T-helper 1 cell (primary cell): ENCODE measurements around the gene AHSG.
A peak's percentile ranks its signal among the peaks of the same experiment; 100 is the strongest.
"Not testable (repeated sequence)": the region's sequence is repeated elsewhere in the genome, so short reads cannot be mapped to it uniquely, and the experiment has no call there.

Source experiments
- DNase-seq, 5 donors: peaks; one replicate each; pipeline ENCODE4 v3.0.0-alpha.2; 2012 to 2020
- total RNA-seq, 4 donors: gene quantifications; one replicate each; lab custom pipeline; 2026; lab: John Stamatoyannopoulos, UW

Gene AHSG, protein sequence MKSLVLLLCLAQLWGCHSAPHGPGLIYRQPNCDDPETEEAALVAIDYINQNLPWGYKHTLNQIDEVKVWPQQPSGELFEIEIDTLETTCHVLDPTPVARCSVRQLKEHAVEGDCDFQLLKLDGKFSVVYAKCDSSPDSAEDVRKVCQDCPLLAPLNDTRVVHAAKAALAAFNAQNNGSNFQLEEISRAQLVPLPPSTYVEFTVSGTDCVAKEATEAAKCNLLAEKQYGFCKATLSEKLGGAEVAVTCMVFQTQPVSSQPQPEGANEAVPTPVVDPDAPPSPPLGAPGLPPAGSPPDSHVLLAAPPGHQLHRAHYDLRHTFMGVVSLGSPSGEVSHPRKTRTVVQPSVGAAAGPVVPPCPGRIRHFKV
- 0 to 0.08 (median 0) reads per million in 4 donors for total RNA-seq

DNA sequence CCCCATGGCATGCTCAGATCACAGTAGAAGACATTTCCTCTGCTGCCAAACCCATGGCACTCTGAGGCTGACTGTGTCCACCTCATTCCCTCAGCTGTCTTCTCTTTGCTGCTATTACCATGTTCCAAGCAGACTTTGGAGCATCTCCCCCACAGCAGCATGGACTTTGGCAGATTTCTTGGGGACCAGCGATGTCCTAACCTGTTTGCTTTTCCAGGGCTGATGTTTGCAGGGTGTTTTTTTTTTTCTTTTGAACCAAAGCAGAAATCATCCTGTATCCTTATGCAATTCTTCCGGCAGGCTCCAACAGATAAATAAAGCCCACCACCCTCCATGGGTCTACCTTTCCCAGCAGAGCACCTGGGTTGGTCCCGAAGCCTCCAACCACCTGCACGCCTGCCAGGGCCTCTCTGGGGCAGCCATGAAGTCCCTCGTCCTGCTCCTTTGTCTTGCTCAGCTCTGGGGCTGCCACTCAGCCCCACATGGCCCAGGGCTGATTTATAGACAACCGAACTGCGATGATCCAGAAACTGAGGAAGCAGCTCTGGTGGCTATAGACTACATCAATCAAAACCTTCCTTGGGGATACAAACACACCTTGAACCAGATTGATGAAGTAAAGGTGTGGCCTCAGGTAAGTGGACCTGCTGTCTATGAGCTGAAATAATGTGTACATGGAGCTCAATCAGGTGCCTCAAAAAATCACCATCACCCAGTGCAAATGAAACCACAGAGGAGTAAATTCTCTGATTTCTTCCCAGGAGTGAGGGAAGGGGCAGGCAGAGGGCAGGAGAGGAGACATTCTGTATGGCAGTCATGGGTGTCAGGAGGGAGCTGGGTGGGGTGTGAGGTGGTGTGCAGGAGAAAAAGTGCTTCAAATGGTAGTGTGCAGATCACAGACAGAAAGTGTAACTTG is at the start of gene AHSG:
TSS of gene AHSG (plus strand) at position 340 of the 916 bp plus-strand sequence. CDS start at position 422, 82 bp downstream.
- DNase-seq: no peak

DNA sequence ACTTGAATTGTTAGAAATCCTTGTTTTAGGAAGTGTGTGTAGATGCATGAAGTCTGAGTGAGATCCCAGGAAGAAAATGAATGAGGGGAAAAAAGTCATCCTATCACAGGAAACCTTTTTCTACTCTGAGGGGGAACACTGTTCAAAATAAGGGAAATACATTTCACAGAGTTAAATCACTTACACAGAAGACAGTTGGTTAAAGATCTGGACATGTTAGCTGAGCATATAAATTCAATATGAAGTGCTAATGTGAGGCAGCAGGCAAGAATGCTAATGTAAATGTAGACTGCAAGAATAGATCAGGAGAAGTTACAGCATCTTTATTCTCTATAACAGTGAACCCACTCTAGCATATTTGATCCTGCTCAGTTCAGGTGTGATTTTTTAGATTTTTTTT is 48.3 kb upstream of the AHSG start:
- DNase-seq: no peak

DNA sequence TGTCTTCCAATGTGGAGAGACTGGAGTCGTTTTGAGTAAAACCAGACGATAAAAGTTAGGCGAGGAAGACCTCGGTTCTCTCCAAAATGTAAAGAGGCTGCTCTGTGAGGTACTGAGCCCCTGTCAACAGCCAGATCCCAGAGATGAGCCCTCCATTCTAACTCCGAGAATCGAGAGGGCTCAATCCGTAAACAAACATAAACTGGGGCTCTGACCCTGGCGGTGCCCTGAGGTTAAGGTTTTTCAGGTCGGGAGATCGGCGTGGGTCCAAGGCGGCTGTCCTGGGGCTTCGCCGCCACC is 46.1 kb upstream of the AHSG start:
- no peak for DNase-seq

DNA sequence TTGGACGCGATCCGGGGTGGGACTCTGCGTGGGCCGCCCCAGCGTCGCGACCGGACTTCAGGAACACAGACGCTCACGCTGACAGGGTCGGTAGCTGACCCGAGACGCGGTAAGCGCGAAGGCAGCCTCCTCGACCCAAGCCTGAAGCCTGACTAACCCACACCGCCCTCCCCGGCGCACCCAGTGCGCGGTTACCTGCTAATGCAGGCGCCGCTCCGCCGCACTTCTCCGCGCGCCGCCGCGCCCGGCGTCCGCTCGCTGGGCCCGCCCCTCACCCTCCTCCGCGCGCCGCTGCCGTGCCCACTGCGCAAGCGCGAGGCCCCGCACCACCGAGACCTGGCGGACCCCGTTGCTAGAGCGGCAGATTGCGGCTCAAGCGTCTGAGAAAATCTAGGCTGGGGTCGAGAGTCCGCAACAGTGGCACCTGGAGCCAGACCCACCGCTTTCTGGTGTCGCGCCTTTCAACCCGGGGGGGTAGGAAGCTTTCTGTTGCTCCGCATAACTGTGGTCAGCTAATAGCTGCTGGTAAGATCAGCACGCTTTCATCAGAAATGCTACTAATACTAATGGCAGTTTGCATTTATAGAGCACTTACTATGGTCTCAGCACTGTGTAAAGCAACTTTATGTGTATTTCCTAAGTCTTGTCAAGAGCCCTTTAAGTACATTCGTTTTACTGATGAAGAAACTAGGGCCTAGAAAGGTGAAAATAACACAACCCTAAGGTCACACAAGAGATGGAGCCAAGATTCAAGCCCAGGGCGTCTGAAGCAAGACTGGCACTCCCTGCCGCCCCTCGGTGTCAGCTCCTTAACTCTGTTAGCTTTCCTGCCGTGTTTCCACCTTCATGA is 45.6 kb upstream of the AHSG start, which contains the start of gene TBCCD1:
TSS of gene TBCCD1 (minus strand) at position 268 of the 850 bp plus-strand sequence. CDS start 3,010 bp downstream, outside the sequence.
- peak; percentile 86 to 94 (median 89) for DNase-seq

DNA sequence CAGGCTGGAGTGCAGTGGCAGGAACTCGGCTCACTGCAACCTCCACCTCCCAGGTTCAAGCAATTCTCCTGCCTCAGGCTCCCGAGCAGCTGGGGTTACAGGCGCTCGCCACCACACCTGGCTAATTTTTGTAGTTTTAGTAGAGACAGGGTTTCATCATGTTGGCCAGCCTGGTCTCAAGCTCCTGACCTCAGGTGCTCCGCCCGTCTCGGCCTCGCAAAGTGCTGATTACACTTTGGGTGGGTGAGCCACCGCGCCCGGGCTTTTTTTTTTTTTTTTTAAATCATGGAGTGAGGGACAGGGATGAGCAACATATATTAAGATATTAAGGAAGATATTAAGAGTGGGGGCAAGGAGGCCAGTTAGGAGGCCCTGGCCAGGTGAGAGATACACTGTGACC is 43.5 kb upstream of the AHSG start:
- not testable (repeated sequence) for DNase-seq

DNA sequence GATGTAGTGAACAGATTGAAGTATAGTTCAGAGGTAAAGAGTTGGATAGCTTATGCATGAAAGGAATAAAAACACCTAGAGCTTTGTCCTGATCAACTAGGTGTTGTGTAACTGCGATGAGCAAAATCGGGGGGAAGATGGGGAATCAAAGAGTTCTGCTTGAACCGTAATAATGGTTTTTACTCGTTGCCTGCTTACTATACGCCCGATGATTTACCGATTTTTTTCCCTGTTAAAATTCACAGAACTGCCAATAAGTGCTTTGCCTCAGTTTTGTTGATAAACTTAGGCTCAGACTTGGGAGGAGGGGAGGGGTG is 43.1 kb upstream of the AHSG start:
- DNase-seq: no peak

DNA sequence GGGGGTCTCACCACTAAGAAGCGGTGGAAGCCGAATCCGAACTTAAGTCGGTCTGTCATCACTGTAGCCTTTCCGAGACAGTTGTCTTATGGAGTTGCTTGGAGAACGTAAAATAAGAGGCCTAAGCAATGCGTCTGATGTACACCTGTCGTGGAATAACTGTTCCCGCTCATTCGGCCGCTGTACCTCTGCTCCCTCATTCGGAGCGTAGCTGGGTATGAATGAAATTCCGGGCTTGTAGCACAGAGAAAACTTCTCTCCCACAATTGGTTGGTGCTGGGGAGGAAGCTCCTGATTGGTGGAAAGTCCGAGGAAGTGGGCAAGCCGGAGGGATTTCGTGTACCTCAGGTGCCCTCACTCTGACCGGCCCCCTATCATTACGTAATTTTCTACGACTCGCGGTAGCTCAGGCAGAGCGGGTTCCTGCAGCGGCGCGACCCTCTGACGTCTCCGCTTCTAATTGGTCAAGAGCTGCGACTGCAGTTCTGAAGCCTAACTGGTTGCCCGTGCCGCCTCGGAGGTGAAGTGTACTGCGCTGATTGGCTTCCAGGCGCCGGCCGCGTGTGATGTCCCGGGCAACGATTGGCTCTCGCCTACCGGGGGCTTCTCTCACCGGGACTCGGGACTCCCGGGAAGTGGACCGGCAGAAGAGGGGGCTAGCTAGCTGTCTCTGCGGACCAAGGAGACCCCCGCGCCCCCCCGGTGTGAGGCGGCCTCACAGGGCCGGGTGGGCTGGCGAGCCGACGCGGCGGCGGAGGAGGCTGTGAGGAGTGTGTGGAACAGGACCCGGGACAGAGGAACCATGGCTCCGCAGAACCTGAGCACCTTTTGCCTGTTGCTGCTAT is 42.5 kb upstream of the AHSG start, which contains the start of gene DNAJB11:
TSS of gene DNAJB11 (plus strand) at position 625 of the 845 bp plus-strand sequence. CDS start at position 803, 178 bp downstream.
- peak; percentile 96 to 100 (median 99) for DNase-seq

DNA sequence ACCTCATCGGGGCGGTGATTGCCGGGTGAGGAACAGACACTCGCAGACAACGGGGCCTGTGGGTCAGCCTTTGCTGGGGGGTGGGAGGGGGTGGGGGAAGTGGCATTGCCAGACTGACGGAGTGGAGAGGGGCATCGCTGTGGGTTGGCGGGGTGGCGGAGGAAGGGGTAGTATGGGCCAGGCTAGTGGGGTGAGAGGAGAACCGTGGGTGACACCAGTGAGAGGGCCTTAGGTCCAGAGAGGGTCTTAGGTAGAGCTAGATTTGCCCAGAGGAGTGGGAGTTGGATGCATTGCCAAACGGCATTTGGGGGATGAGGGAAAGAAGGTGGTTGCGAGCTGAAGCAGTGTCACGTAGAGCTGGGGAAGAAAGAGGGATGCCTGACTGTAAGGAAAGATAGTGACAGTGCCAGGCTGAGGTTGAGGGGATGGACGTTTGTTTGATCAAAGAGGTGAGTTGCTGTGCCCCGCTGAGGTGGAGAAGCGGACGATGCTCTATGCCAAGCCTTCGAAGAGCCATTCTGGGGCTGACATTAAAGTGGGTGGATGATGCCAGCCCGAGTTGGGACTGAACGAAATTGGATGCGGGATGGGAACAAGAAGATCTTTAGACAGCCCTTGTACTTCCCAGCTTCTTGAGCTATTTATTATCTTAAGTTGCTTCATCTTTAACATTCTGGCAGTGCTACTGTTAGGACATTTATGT is 41.8 kb upstream of the AHSG start:
- DNase-seq: no peak

DNA sequence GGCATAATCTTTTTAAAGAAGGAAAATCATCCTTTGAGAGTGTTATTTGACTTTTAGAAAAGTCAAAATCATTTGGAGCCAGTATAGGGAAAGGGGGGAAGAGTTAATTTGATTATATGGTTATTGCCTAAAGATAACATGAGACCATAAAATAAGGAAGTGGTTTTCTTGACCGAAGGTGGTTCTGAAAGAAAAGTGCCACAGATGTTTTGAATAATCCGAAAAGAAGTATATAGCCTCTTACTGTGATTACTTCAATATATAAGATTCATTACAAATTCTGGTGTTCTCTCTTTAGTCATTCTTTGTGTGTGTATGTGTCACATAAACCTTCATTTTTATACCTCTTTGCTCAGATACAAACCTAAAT is 41.2 kb upstream of the AHSG start:
- DNase-seq: no peak

DNA sequence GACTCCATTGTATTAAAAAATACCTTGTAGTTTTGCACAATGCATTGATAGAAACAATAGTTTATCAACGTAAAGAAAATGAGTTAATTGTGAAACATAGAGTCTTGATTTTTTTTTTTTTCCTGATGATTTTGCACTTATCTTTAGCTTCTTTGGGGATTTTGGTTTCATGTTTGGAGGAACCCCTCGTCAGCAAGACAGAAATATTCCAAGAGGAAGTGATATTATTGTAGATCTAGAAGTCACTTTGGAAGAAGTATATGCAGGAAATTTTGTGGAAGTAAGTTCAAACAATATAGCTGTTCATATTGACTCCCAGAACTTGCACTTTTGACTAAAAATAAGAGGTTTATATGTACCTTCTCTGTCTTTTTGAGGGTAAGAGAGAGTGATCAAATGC is 35.3 kb upstream of the AHSG start:
- no peak for DNase-seq

DNA sequence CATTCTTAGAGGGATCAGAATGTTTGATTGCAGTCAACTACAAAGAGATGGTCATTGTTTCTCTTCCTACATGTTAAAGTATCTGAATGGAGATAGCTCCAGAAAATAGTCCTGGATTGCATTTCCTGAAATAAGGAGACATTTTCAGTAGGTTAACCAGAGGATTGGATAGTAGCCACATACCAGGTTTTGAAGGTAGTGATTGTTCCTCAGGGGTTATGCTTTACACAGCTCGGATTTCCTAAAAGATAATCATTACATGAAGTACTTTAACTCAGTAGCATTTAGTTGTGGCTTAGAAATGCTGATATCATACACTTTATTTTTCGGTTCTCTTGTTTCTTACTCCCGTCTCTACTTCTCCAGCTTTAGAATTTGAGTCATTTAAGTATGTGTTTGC is 32.1 kb upstream of the AHSG start:
- no peak for DNase-seq

DNA sequence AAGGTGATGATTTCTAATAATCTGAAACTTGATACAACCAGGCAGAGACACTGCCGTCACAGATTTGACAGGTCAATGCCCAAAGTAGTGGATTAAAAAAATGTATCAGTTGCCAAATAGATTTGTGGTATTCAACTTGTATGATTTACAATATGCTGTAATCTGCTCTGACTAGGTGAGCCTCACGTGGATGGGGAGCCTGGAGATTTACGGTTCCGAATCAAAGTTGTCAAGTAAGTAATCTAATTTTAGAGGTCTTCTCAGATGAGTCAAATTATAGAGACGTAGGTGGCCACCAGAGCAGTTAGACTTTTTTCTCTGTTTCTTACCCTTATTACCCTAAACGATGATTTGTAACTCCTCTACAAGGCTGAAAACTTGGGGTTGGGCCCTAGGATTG is 30.3 kb upstream of the AHSG start:
- DNase-seq: no peak

DNA sequence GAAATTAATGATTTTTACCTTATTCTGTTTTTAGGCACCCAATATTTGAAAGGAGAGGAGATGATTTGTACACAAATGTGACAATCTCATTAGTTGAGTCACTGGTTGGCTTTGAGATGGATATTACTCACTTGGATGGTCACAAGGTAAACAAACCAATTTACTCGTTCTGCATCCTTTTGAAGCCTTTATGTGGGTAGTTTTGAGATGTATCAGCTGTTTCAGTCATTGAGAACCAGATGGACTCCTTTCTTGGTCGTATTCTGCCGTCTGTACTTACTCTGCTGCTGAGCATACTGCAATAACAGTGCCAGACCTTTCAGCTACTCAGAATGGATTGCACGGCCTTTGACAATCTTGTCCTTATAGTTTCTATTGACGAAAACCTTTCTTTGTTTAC is 29.0 kb upstream of the AHSG start:
- DNase-seq: no peak

DNA sequence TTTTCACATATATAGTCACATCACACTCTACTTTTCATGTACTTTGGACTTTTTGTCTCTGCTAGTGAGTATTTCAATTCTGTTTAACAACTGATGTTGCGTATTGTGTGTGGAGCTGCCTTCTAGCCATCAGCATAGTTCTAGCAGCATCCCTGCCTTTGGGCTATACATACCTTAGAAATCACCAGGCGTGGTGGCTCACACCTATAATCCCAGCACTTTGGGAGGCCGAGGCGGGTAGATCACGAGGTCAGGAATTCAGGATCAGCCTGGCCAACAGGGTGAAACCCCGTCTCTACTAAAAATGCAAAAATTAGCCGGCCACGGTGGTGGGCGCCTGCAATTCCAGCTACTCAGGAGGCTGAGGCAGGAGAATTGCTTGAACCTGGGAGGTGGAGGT is 26.6 kb upstream of the AHSG start:
- DNase-seq: not testable (repeated sequence)

DNA sequence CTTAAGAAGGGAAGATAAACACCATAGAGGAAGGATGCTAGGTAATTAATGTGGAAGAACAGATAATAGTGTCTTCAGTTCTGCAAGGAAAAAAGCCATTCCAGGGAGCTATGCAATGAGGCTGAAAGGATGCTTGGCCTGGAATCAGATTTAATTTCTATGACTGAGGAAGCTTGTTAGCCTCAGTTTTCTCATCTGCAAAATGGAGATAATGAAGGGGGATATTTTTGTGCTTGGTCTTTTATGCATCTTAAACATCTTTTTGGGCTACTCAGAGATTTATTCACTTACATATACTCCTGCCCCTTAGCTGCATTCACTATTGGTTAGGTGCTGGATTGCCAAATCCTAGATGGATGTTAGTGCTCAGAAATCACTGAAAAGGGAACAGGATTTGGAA is 25.7 kb upstream of the AHSG start:
- no peak for DNase-seq

DNA sequence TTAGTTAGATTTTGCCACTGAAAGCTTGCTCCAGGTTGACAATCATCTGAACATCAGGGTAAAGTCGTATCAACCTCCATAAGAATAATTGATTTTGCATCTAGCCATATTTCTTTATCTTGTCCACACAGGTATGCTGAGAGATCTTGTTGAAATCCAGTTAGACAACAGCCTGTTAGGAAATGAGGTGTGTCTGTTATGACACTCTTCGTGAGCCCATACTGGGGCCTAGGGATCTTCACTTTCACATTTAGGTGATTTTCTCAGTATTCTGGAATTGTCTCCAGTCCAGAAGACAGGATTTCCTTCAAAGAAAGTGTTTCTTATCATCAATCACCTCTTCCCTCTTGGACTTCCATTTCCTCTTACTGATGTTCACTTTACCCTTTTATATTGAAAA is 24.2 kb upstream of the AHSG start:
- DNase-seq: no peak

DNA sequence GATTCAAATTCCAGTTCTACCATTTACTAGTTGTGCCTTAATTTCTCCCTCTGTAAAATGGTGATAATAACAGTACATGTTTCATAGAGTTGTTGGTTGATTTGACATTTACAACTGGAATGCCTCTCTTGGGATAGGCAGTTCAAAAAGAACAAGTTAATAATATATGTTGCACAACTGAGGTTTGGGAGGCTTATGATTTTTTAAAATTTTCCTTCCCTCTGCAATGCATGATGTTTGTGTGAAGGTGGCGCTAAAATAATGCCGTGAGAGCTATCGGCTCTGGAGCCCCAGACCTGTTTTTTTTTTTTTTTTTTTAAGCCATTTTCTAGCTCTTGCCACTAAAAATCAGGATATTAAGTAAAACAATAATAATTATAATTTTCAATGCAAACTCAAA is 23.7 kb upstream of the AHSG start:
- no peak for DNase-seq

DNA sequence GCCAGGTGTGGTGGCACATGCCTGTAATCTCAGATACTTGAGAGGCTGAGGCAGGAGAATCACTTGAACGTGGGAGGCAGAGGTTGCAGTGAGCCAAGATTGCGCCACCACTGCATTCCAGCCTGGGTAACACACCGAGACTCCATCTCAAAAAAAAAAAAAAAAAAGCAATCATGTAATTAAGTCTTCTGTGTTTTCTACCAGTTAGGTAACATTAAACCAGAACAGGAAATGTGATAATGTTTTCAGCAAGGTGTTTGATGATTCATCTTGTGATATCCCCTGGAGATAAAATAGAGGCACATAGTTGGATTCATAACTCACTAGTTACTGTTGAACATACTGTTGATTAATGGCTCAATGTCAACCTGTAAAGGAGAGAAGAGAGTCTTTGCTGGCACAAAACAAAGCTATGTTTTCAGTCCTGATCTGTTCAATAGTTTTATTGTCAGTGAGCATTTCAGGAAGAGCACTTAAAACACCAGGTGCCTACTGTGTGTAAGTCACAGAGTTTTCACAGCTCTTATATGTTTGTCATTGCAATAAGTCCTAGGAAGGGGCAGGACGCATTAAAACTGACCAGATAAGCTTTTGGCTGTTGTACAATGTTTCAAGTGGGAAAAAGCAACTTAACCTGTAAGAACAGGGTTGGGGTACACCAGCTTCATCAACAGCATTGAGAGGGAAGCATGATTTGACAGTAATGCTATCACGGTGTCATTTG is 22.8 kb upstream of the AHSG start:
- peak in 1 of 5 donors; percentile 19 for DNase-seq

DNA sequence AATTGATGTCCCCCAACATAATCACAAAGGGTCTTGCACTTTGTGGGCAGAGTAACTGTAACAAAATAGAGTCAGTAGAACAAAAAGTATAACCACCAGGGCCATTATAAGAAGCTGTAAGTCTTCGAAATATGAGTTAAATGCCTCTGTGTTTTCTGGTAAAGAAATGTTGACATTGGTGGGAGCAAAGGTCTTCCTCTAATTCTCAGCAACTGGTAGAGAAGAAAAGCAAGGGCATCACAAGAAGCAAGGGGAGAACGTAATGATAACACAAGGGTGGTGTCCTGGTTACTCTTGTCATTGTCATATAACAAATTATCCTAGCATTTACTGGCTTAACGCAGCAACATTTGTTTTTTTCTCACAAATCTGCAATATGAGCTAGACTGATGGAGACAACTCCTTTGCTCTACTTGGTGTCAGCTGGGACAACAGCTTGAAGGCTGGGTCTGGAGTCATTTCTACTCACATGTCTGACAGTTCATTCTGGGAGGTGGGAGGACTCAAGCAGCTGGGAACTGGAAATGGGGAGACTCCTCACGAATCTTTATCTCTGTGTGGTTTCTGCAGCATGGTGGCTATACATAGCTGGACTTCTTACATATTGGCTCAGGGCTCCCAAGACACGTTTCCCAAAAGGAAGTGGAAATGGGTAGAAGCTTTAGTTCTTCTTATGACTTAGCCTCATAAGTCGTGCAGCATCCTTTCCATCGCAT is 22.1 kb upstream of the AHSG start:
- DNase-seq: no peak

DNA sequence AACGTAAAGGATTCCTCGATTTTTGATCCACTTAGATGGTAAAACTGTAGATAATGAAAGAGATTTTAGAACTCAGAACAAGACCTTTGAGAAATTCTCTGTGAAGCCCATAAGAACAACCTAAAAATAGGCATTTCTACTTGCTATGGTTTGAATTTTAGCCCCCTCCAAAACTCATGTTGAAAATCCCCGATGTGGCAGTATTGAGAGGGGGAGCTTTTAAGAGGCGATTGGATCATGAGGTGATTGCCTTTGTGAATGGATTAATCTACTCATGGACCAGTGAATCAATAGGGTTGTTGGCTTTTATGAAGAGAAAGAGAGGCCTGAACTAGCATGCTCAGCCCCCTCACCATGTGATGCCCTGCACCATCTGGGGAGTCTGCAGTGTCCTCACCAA is 20.2 kb upstream of the AHSG start:
- no peak for DNase-seq
